Mesothelial cell of epicardium (in vitro differentiated cells): ENCODE data around the gene CRHR2. TPM values are rescaled to one million over a fixed set of nuclear protein-coding genes. Genes with fewer than 3 reads are reported as not detected.

ENCODE experiments used
- DNase-seq, 2 experiments: peaks; one replicate each; pipeline ENCODE4 v3.0.0; 2021; ENCODE audit warnings: low spot score in 2 of 2; ENCODE audit not compliant: unreplicated experiment in 2 of 2
- H3K27ac Mint-ChIP-seq: 2 replicates; pipeline ENCODE4 v1.8.0; 2021; ENCODE audit warnings: mixed read lengths
- H3K27me3 Mint-ChIP-seq: 2 replicates; pipeline ENCODE4 v1.8.0; 2021; ENCODE audit warnings: low read depth, mixed read lengths
- H3K36me3 Mint-ChIP-seq: 2 replicates; pipeline ENCODE4 v1.8.0; 2021; ENCODE audit warnings: mixed read lengths
- H3K4me1 Mint-ChIP-seq: 2 replicates; pipeline ENCODE4 v1.8.0; 2021; ENCODE audit warnings: mixed read lengths
- H3K4me3 Mint-ChIP-seq: 2 replicates; pipeline ENCODE4 v1.8.0; 2021; ENCODE audit warnings: mild to moderate bottlenecking, moderate library complexity, mixed read lengths
- H3K9me3 Mint-ChIP-seq: 2 replicates; pipeline ENCODE4 v1.8.0; 2021; ENCODE audit warnings: mixed read lengths
- CTCF ChIP-seq: fragments of 200-600 bp; sonication (generic); IDR thresholded peaks from one replicate; pipeline ENCODE4 v1.5.0; 2021; ENCODE audit warnings: antibody characterized with exemption; ENCODE audit not compliant: unreplicated experiment
- total RNA-seq: library from RNA; stranded (reverse); gene quantifications from 3 replicates; pipeline ENCODE4 v1.2.1, GENCODE V29; 2021

Gene CRHR2
- total RNA-seq, 1 donor from 2014 or later: not detected

GRCh38 chr7:30635798-30636197 lies 46.5 kb downstream of the CRHR2 start:
- no peaks in the 10 kb centered on the region for H3K27me3 Mint-ChIP-seq
- no peak overlapping the region for H3K27ac Mint-ChIP-seq
- H3K36me3 Mint-ChIP-seq: peaks cover 47% of the 10 kb centered on the region
- DNase-seq: no peak
- no peaks in the 10 kb centered on the region for H3K4me1 Mint-ChIP-seq
- no peak overlapping the region for H3K4me3 Mint-ChIP-seq
- TF ChIP-seq CTCF: no peak
- no peaks in the 10 kb centered on the region for H3K9me3 Mint-ChIP-seq

GRCh38 chr7:30634634-30635201 lies 47.5 kb downstream of the CRHR2 start:
- no peak overlapping the region for H3K4me3 Mint-ChIP-seq
- no peaks in the 10 kb centered on the region for H3K4me1 Mint-ChIP-seq
- H3K27ac Mint-ChIP-seq: no peak overlapping the region
- DNase-seq: no peak
- TF ChIP-seq CTCF: no peak
- no peaks in the 10 kb centered on the region for H3K9me3 Mint-ChIP-seq
- no peaks in the 10 kb centered on the region for H3K27me3 Mint-ChIP-seq
- peaks cover 47% of the 10 kb centered on the region for H3K36me3 Mint-ChIP-seq

- no peaks in the 10 kb centered on the region for H3K27me3 Mint-ChIP-seq
- no peaks in the 10 kb centered on the region for H3K4me1 Mint-ChIP-seq
- TF ChIP-seq CTCF: no peak
- no peak for DNase-seq
- no peak overlapping the region for H3K4me3 Mint-ChIP-seq
- H3K9me3 Mint-ChIP-seq: no peaks in the 10 kb centered on the region
- H3K36me3 Mint-ChIP-seq: peaks cover 45% of the 10 kb centered on the region
- no peak overlapping the region for H3K27ac Mint-ChIP-seq
These were observed 48.0 kb downstream of the CRHR2 start for GRCh38 chr7:30634193-30634626.

GRCh38 chr7:30633223-30633622 lies 49.0 kb downstream of the CRHR2 start:
- H3K27me3 Mint-ChIP-seq: no peaks in the 10 kb centered on the region
- no peaks in the 10 kb centered on the region for H3K4me1 Mint-ChIP-seq
- peaks cover 48% of the 10 kb centered on the region for H3K36me3 Mint-ChIP-seq
- no peak for TF ChIP-seq CTCF
- H3K4me3 Mint-ChIP-seq: no peak overlapping the region
- no peak overlapping the region for H3K27ac Mint-ChIP-seq
- H3K9me3 Mint-ChIP-seq: no peaks in the 10 kb centered on the region
- no peak for DNase-seq

GRCh38 chr7:30630986-30631385 lies 51.3 kb downstream of the CRHR2 start:
- H3K4me3 Mint-ChIP-seq: no peak overlapping the region
- no peak for TF ChIP-seq CTCF
- no peak overlapping the region for H3K27ac Mint-ChIP-seq
- no peaks in the 10 kb centered on the region for H3K9me3 Mint-ChIP-seq
- no peaks in the 10 kb centered on the region for H3K4me1 Mint-ChIP-seq
- no peaks in the 10 kb centered on the region for H3K27me3 Mint-ChIP-seq
- H3K36me3 Mint-ChIP-seq: peaks cover 51% of the 10 kb centered on the region
- DNase-seq: no peak

- no peak for TF ChIP-seq CTCF
- Mint-ChIP-seq H3K4me1 (no peaks in the 10 kb centered on the region), H3K27ac (no peak overlapping the region), H3K4me3 (no peak overlapping the region), H3K27me3 (no peaks in the 10 kb centered on the region), H3K36me3 (peaks cover 40% of the 10 kb centered on the region), H3K9me3 (no peaks in the 10 kb centered on the region)
- DNase-seq: no peak
These were observed 55.2 kb downstream of the CRHR2 start for GRCh38 chr7:30627026-30627425.
